ENCODE results near the gene CFAP221.

DNA sequence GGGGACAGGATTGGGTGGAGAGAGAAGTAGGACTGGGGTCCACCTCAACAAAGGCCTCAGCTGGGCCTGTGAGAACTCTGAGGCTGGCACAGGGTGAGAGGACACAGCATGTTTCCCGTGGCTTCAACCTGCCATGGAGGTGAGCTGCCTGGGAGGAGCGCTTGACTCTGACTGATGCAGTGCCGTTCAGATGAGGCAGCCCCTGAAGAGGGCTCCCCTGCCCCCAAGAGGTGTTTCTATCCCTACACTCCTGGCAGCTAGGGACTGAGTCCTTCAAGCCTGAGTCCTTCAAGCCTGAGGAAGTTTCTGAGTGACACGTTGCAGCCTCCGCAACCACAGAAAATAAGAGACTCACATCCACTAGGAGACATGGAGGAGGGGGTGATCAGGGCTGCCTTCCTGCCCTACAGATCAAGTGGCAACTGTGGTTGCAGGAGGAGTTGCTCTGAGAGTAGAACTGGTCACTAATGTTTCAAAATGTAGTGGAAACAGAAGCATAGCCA, 85.1 kb downstream of the CFAP221 start:
- TF ChIP-seq, protein P1, sequence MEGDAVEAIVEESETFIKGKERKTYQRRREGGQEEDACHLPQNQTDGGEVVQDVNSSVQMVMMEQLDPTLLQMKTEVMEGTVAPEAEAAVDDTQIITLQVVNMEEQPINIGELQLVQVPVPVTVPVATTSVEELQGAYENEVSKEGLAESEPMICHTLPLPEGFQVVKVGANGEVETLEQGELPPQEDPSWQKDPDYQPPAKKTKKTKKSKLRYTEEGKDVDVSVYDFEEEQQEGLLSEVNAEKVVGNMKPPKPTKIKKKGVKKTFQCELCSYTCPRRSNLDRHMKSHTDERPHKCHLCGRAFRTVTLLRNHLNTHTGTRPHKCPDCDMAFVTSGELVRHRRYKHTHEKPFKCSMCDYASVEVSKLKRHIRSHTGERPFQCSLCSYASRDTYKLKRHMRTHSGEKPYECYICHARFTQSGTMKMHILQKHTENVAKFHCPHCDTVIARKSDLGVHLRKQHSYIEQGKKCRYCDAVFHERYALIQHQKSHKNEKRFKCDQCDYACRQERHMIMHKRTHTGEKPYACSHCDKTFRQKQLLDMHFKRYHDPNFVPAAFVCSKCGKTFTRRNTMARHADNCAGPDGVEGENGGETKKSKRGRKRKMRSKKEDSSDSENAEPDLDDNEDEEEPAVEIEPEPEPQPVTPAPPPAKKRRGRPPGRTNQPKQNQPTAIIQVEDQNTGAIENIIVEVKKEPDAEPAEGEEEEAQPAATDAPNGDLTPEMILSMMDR (IDR thresholded peaks at IDR 0.05; ENCODE audit: extremely low read depth in 1 of 2, insufficient read depth in 1 of 2, low read depth in 1 of 2, low read length in 2 of 2): no peak
- TF ChIP-seq POLR2A (IDR thresholded peaks at IDR 0.05; ENCODE audit: low read depth, low read length) (no peak), JUN (IDR thresholded peaks at IDR 0.05; ENCODE audit: borderline replicate concordance, insufficient read depth, insufficient read length, low read depth) (no peak)

Measured in endothelial cell of umbilical vein (primary cell).